ENCODE measurements around the gene CAMTA1.
"Not testable (repeated sequence)": the region's sequence is repeated elsewhere in the genome, so short reads cannot be mapped to it uniquely, and the experiment has no call there.

The CAMTA1 gene

DNA sequence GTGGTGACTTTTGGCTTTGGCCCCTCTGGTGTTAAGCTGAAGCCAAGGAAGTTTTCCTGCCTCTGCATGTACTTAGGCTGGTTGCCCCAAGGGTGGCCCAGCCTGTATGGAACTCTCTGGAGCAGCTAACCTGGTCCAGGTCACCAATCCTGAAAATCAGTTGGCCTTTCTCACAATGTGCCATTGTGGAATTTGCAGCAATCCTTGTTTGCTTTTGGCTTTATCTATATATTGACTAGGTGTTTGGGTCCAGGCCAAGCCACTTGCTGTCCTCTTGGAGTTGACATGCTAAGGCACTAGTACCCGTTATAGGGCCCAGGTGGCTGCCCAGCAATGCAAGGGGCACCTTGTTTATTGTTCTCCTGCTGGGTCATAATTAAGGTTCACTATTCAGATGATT lies 124.6 kb downstream of the CAMTA1 start:
- no peak for DNase-seq

DNA sequence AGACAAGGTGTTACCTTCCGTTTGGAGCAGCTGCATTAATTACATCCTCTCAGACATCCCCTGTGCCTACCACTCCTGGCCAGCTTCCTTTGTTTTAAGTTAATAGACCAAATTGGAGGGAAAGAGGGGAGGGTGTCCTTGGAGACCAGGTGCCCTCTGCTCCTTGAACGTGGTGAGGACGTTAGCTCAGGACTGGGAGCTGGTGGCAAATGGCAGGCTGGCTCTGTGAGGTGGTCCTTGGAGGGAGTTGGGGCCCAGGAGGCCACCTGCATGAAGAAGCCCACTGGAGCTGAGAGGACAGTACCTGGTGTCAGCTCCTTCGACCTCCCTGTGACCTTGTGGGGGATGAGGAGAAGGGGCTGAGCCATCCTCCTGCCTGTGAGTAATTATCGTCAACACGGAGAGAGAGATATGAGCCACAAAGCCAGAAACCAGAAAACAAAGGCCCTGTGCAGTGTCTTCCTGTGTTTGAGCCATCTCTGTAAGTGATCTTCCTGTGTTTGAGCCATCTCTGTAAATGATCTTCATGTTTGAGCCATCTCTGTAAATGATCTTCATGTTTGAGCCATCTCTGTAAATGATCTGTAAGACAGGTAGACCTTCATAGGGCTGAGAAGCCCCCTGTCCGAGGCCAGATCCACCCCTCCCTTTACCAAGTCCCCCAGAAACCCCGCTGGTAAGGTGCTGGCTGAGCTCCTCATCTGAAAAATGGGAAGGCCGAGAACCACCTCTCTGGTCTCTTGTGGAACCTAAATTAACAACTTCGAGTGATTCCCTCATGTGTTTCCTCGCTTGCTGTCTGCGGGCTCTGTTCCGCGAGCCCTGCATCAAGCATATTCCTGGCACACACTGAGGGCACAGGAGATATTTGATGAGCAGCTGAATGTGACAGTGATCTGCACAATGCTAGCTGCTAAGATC lies 126.0 kb downstream of the CAMTA1 start:
- no peak for DNase-seq

DNA sequence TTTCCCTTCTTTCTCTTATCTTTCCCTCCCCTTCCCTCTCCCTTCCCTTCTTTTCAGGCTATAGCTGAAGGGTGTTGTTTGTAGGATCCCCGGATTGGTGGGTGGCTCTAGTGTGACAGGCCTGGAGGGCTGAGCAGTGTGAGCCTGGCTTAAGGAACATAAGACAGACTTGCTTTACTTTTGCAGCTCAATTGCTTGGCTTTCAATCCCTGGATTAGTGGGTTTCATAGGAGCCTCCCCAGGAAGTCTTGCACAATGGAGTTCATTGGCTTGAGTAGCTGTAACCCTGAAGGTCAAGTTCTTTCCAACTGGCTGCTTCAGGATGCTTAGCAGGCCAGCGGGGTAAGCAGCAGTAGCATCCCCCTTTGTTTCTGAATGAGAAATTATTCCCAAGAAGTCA lies 126.7 kb downstream of the CAMTA1 start:
- no peak for DNase-seq

DNA sequence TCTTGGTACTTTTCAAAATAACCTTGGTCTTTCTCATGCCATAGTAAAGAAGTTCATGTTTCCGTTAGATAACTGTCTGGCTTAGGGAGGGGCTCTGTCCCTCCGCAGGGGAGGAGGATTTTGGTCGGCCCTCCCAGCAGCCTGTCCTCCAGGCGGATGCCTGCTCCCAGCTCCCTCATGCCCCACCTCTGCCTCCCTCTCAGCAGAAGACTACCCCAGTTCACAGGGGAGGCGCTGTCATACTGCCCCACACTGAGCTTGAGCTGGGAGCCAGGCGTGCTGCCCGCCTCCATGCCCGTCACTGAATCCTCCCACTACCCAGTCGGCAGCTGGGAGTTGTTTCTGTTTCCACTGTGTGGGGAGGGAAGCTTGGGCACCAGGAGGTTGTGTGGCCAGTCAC lies 127.3 kb downstream of the CAMTA1 start:
- no peak for DNase-seq

DNA sequence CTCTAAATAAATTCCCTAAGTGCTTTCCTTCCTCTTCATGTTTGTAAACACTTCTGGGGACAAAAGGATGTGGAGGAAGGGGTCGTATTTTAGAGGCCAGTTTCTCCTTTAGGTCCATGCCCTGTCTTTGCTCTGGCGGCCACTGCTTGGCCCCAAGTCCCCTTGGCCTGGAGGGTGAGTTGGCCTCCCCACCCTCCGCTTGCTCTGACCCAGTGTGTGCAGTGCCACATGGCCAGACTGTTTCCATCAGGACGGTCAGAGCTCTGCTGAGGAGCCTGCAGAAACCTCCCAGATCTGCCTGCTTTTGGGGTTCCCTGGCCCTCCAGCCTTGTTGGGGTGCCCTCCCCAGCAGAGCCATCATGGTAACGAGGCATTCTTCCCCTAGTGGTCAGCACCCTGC lies 127.8 kb downstream of the CAMTA1 start:
- DNase-seq: no peak

DNA sequence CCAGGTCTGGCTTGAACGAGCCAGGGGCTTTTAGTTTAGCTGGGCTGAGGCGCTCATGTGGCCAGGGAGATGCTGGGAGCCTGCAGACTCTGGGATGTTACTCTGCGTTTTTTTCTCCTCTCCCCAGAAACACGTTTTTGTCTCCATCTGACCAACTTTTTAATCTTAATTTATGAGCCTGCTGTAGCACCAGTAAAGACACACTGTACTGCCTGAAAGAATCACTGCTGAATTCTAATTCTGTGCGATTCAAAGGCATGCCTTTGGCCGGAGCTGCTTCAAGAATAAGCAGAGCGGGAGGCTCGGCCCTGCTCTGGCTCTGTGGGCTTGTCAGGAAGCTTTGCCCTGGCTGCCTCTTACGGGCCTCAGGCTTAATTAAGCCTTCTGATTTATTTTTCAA lies 129.5 kb downstream of the CAMTA1 start:
- DNase-seq: no peak

DNA sequence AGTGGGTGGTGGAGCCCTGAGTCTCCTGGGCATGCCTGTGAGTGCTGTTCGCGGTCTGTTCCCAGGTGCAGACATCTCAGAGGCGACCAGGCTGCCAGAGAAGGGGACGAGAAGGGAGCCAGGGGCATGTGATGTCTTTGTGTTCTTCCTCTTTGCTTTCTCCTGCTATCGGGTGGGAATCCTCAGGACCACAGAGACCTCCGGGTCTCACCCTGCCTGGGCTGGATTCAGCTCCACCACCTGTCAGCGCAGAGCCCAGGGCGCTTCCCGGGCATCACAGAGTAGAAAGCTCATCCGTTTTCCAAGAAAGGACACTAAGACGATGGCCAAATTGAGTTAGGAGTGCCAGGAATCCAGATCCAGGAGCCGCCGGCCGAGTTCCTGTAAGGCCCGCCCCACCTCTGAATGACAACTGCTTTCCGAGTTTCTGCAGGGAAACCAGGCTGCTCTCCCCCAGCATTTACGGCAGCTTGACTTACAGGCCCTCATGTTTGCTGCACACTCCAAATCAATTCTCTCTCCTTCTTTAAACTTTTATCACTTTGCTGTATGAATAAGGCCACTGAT lies 130.8 kb downstream of the CAMTA1 start:
- DNase-seq: no peak

DNA sequence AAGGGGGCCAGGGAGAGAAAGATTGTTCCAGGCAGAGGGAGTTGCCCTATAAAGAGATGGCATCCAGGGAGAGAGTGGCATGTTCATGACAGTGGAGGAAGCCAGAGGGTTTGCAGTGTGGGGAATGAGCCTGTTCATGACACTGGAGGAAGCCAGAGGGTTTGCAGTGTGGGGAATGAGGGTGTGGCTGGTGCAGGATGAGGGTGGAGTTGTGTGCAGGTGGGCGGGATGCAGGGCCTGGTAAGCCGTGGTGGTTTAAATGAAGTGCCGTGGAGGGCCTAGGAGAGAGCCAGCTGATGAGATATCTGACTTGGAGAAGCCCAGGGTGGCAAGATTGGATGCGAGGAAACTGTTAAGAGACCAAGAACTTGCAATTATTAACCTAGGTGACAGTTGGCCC lies 131.8 kb downstream of the CAMTA1 start:
- no peak for DNase-seq

DNA sequence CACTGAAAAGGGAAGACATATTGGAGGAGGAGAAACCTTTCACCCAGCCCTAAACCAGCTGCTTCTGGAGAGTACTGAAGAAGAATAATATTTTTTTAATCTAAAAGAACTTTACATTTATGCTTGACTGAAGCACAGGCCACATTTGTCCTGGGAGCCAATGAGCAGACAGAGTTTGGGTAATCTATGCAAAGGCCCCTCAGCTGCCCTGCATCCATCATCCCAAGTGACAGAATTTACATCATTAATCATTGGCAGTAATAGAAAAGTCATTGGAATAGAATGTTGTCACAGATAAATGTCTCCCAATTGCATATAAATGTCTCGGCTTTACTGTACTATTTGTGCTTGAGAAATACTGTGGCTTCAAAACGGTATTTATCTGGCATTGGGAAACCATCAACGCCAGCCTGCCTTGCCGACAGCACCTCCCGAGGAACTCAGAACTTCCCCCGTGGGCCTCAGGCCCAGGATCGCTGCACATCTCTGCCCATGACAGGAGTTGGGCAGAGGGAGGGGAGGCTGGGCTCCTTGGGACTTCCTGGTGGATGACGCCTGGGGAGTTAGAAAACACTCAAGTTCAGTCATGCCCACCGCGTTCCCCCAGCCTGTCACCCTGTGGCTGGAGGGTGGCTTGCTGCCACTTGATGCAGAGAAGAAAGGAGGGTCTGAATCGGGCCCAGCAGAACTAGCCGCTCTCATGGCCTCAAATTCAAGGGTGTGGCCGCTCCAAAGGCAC lies 133.1 kb downstream of the CAMTA1 start:
- DNase-seq: no peak

DNA sequence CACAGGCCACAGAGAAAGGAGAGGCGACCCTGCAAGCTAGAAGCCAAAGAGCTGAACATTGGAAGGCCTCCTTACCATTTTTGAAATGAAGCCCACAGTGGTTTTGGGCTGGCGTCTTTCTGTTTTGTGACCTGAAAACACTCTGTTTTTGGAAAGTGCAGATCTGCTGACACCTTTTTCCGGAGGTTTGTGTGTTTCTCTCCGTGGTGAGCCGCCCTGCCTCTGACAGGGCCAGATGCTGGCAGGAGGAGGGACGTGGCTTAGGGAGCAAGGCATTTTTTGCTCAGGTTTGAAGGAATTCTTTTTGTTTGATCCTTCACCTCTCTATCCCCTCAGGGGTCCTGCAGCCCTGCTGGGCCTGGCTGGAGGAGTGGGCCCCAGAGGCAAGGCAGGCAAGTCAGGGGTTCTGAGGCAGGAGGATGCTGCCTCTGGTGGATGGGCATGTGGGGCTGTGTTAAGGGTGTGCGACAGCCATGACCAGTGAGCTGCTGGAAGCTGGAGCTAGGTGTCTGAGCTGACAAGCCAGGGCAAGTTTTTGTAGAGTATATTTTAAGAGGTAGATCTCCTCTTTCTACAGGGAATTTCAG lies 133.8 kb downstream of the CAMTA1 start:
- DNase-seq: no peak

DNA sequence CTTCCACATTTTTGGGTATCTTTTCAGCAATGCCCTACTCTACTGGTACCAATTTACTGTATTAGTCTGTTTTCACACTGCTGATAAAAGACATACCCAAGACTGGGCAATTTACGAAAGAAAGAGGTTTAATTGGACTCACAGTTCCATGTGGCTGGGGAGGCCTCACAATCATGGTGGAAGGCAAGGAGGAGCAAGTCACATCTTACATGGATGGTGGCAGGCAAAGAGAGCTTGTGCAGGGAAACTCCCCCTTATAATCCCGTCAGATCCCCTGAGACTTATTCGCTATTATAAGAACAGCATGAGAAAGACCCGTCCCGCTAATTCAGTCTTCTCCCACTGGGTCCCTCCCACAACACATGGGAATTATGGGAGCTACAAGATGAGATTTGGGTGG lies 136.3 kb downstream of the CAMTA1 start:
- DNase-seq: not testable (repeated sequence)

DNA sequence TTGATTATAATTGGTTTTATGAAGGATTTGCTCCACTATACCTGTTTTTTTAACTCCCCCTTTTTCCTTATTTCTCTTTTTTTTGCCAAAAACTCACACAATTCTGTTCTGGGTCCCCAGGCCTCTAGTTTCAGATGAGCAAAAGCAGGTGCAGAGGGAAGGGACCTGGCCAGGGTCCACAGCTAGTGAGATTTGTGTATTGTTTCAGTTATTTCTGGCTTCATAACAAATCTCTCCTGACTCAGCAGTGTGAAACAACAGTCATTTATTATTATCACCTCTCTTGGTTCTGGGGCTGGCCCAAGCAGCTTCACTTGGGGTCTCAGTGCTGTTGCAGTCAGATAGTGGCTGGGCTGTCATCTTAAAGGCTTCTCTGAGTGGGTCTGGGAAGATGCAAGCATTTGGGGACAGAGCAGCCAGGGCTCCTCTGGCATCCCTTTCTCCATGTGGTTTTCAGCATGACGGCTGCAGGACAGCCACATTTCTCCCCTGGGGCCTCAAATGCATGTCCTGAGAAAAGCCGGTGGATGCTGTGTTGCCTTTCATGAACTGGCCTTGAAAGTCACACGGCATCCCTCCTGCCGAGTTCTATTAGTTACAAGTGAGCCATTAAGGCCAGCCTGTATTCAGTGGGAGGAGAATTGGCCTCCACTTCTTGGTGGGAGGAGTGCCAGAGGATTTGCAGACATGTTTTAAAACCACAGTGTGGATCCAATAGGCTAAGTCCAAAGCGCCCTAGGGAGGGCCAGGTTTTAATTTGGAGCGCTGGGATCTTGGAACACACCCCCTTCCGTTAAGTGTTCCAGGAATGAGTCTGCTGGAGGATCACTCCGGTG lies 137.1 kb downstream of the CAMTA1 start:
- peak; percentile 43 for DNase-seq

DNA sequence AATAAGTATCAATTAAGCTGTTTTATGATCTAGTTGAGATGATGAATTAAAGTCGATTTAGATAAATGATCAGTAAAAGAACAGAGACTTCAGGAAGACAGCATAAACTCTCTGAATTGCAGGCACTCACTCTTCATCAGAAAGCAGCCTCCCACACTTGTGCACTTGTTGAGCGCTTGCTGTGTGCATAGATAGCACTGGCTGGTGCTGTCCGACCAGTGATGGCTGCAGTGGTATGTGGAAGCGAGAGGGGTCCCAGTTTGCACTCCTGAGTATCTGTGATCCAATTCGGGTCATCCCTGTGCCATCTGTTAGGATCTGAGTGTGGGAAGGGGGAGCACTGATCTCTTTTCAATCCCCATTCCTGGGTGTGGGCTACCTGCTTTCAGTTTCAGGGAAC lies 137.8 kb downstream of the CAMTA1 start:
- DNase-seq: no peak

DNA sequence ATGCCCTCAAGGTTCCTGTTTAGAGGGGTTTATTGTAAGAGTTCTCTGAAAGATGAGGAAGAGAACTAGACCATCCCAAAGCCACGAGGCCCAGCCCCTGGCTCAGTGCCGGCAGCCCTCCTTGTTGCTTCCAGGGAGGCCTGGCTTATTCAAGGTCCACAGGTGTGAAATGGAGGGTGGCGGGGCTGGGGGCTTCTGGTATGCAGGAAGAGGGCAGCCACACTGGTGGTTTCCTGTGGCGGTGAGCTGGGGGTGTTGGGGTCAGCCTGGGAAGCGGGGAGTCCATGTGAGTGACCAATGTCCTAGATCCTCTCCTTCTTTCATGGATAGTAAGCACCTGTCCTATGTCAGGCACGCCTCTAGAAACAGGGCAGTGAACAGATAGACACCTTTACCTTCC lies 138.2 kb downstream of the CAMTA1 start:
- no peak for DNase-seq

DNA sequence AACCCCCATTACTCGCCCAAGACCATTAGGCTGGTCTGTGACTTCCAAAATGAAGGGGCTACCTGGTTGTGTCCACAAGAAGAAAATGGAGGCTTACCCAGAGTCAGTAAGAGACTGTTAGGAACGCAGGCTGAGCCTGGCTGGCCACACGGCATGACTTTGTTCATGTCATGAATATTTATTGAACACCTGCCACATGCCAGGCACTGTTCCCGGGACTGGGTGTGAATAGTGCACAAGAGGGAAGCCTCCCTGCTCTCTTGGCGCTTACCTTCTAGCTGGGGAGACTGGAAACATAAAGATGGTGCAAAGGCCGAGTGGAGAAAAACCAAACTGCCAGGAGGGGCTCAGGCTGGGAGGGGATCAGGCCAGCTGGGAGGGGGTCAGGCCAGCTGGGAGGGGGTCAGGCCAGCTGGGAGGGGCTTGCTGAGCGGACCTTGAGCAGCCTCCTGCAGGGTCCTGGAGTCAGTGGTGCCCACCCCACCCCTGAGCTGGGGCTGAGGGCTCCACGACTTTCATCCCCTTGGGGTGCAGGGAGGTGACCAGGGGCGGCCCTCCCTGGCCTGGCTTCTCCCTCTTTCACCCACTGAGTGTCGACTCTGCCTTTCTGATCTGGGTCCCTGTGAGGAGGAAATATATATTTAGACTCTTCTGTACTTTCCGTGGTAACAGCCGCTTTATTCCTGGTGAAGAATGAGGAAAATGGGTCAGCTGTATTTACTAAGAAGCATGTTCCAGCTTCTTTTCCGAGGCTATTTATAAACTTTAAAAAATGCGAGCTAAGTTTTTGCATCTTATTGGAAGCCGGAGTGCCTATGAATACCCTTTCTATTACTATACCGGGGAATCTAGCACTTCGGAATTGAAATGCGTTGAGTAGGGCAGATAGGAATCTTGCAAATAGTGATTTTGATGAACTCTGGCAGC lies 139.0 kb downstream of the CAMTA1 start:
- no peak for DNase-seq

DNA sequence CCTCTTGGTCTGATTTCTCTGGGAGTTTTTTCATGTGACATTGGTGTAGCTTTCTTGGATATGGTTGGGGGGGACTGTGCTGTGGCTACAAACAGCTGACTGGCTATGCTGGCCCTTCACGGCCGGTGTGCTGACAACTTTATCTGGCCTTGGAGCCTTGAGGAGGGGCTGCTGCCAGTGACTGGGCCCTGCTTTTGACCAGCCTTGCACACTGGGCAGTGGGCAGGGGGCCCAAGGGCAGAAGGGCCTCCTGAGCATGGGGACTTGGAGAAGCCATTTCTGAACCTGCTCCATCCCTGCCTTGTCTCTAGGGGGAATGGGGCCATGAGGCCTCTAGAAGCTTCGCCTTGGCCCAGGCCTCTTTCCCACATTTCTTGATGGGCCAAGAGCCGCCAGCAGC lies 139.6 kb downstream of the CAMTA1 start:
- no peak for DNase-seq

DNA sequence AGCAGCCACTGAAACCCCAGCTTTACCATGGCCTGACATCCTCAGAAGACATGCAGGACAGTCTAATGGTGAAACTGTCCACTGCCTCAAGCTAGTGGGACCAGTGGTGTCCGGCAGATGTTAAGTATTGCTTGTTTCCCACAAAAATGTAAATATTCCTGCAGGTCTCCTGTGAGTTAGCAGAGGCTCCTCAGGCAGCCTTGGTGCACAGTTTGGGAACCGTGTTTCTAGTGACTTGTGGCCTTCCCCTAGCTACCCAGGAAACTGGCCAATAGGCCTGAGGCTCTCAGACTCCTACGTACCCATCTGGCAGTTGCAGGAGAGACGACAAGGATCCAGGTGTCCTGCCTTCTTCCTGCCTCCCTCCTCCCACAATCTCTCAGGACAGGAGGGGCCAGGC lies 142.4 kb downstream of the CAMTA1 start:
- no peak for DNase-seq

DNA sequence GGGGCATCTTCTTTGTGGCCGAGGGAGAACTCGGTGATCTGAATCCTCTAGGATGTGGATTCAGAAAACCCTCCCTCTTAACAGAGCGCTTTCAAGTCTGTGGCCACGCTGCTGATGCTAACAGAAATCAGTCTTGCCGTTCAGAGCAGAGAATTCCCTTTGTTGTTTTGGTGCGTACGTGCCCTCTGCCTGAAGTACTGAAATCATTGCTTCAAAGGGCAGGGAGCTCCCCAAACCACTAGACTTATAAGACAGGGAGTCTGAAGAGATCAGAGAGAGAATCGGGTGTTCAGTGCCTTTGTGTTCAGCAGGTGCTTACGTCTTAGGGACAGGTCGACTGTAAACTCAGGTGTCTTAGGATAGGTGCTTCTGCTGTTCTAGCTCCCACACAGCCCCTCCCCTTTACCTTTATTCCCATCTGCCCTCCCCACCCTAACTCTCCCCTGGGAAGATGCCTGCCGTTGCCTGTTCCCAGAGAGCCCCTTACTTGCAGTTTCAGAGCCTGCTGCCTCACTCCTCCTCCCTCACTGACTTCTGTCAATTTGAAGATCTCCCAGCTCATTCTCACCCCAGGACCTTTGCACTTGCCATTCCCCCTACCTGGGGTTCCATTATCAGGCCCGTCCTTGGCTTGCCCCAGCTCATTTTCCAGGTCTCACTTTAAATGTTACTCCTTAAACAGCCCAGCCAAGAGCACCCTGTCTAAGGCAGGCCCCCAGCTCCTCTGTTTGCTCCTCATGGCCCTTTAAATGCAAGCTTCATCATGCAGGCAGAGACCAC lies 143.0 kb downstream of the CAMTA1 start:
- no peak for DNase-seq

DNA sequence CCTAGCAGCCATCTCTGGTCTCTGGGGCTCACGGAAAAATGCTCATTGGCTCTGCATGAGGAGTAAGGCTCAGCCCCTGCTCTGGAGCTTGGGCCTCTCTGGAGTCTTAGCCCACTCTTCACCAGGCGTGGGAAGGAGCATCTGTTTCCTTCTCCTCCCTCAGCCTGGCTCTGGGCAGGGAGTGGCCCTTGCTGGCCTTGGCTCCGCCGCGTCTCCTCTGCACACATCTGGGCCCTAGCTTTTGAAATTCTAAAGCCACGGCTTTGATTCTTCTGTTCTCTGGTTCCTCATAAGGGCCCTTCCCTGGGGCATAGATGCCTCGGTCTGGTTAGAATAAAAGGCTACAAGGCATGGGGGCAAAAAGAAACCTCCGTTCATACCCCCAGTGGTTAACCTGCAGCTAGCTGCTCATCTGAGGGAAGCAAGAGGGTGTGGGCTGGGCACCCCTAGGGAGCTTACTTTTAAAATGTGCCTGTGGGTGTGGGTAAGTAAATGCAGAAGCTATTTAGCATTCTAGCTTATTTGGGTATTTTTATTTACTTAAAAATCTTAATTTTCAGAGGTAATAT lies 145.6 kb downstream of the CAMTA1 start:
- DNase-seq: no peak

DNA sequence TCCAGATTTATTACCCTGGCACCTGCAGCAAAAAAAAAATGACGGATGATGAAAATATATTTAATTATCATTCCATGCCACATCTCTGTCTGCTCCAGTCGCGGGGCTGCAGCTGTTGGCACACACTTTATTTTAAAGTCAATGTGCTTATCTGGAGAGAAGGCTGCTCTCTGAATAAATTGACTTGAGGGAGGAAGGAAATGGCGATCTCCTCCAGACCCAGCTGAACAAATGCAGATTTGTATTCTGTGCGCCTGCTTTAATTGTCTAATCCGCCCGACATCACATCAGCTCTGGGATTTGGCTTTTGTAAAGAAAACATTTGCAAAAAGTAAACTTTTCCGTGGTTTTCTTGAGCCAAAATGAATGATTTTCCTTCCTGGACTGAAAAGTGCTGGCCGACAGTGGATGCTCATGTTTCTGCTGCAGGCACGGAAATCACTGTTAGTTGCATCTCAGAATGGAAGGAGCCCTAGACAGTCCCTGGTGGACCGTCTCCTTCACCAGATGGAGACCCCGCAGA lies 150.2 kb downstream of the CAMTA1 start:
- no peak for DNase-seq

Data from EL (cell line).